H1 (cell line): ENCODE data around the gene CCR1. TPM values are rescaled to one million over a fixed set of nuclear protein-coding genes. Genes with fewer than 3 reads are reported as not detected.

Source experiments
- CTCF ChIA-PET: fragments of 300-600 bp; sonication (Branson Sonifier 250); formaldehyde crosslinking; loops from one replicate; lab custom pipeline; 2021; ENCODE audit not compliant: partially characterized antibody; lab: Charles Lee
- POLR2A ChIA-PET: fragments of 300-600 bp; sonication (Branson Sonifier 250); formaldehyde crosslinking; loops from one replicate; lab custom pipeline; 2021; ENCODE audit warnings: inconsistent platforms; ENCODE audit not compliant: partially characterized antibody; lab: Charles Lee
- DNase-seq, 2 experiments: peaks; one replicate each; pipeline versions ENCODE4 v3.0.0 to v3.0.0-alpha.2; 2010 to 2022; ENCODE audit warnings: low spot score in 2 of 2, low read depth in 1 of 2, mixed read lengths in 1 of 2
- FAIRE-seq: peaks from 2 replicates; lab custom pipeline; 2011; peaks lifted over from hg19 to GRCh38; lab: Jason Lieb, UNC
- H2AFZ ChIP-seq: 2 replicates; pipeline ENCODE4 v1.8.1; 2012; ENCODE audit warnings: low read length, inconsistent platforms
- H2AK5ac ChIP-seq: 2 replicates; pipeline ENCODE4 v1.6.1; 2013; ENCODE audit warnings: low read depth, low read length
- H2BK120ac ChIP-seq: replicated peaks from 2 replicates; pipeline ENCODE3; 2013; ENCODE audit warnings: low read depth, low read length, inconsistent platforms
- H2BK12ac ChIP-seq: 2 replicates; pipeline ENCODE4 v1.6.1; 2013; ENCODE audit warnings: low read depth, low read length
- H2BK15ac ChIP-seq: 2 replicates; pipeline ENCODE4 v1.6.1; 2013; ENCODE audit warnings: low read length
- H2BK20ac ChIP-seq: 2 replicates; pipeline ENCODE4 v1.6.1; 2013; ENCODE audit warnings: low read length
- H2BK5ac ChIP-seq: 2 replicates; pipeline ENCODE4 v1.6.1; 2013; ENCODE audit warnings: low read depth, low read length
- H3K14ac ChIP-seq: 2 replicates; pipeline ENCODE4 v1.6.1; 2013; ENCODE audit warnings: inconsistent platforms; ENCODE audit not compliant: insufficient read length
- H3K18ac ChIP-seq: 2 replicates; pipeline ENCODE4 v1.6.1; 2013; ENCODE audit warnings: low read length; ENCODE audit errors: extremely low read depth
- H3K23ac ChIP-seq: 2 replicates; pipeline ENCODE4 v1.6.1; 2013; ENCODE audit warnings: inconsistent platforms; ENCODE audit not compliant: insufficient read length
- H3K23me2 ChIP-seq: 2 replicates; pipeline ENCODE4 v1.6.1; 2013; ENCODE audit warnings: low read depth, low read length
- H3K27ac ChIP-seq: 2 replicates; pipeline ENCODE4 v1.6.1; 2011; ENCODE audit warnings: low read depth, low read length, inconsistent platforms
- H3K27me3 ChIP-seq, 4 experiments: replicated peaks in 1 of 4; 1 replicate in 1 of 4; 2 replicates in 3 of 4; pipeline versions ENCODE4 v1.6.1 to v1.8.1; 2011 to 2013; ENCODE audit warnings: low read length in 3 of 4, mild to moderate bottlenecking in 3 of 4, inconsistent platforms in 2 of 4, mixed read lengths in 2 of 4, moderate library complexity in 1 of 4; ENCODE audit not compliant: control insufficient read depth in 3 of 4, insufficient read depth in 3 of 4; ENCODE audit errors: extremely low read depth in 1 of 4
- H3K36me3 ChIP-seq, 4 experiments: 2 replicates each; pipeline versions ENCODE4 v1.6.1 to v1.8.1; 2011 to 2013; ENCODE audit warnings: mild to moderate bottlenecking in 4 of 4, low read length in 3 of 4, moderate library complexity in 2 of 4, control low read depth in 1 of 4, inconsistent platforms in 1 of 4; ENCODE audit not compliant: insufficient read depth in 4 of 4, control insufficient read depth in 2 of 4
- H3K4ac ChIP-seq: replicated peaks from 2 replicates; pipeline ENCODE3; 2013; ENCODE audit warnings: low read length, low read depth, mixed read lengths, inconsistent platforms; ENCODE audit not compliant: insufficient read length
- H3K4me1 ChIP-seq, 4 experiments: replicated peaks in 1 of 4; 1 replicate in 1 of 4; 2 replicates in 3 of 4; pipeline versions ENCODE4 v1.6.1 to v1.8.1; 2011 to 2013; ENCODE audit warnings: low read length in 3 of 4, inconsistent platforms in 2 of 4, mixed read lengths in 1 of 4; ENCODE audit not compliant: insufficient read depth in 4 of 4, control insufficient read depth in 3 of 4
- H3K4me2 ChIP-seq, 2 experiments: 2 replicates each; pipeline versions ENCODE4 v1.6.1 to v1.8.1; 2011 to 2013; ENCODE audit warnings: low read depth in 2 of 2, low read length in 2 of 2, control low read depth in 1 of 2, inconsistent platforms in 1 of 2, mild to moderate bottlenecking in 1 of 2; ENCODE audit not compliant: insufficient read depth in 1 of 2
- H3K4me3 ChIP-seq, 4 experiments: fragments of 200-600, 300-600 bp in 1 of 4; sonication (generic), shearing (Covaris generic), sonication (Bioruptor Twin) in 1 of 4; 2 replicates each; pipeline versions ENCODE4 v1.5.1 to v1.8.1; 2011 to 2016; ENCODE audit warnings: low read length in 4 of 4, low read depth in 3 of 4, control low read depth in 2 of 4, inconsistent platforms in 2 of 4, mild to moderate bottlenecking in 2 of 4, mixed read lengths in 1 of 4, moderate library complexity in 1 of 4; ENCODE audit not compliant: insufficient read depth in 2 of 4; ENCODE audit errors: extremely low read depth in 1 of 4
- H3K56ac ChIP-seq: replicated peaks from 2 replicates; pipeline ENCODE3; 2013; ENCODE audit warnings: low read depth, mild to moderate bottlenecking, mixed read lengths, low read length, inconsistent platforms; ENCODE audit not compliant: insufficient read length
- H3K79me1 ChIP-seq: 2 replicates; pipeline ENCODE4 v1.6.1; 2013; ENCODE audit warnings: low read depth, low read length, control low read depth
- H3K79me2 ChIP-seq, 2 experiments: 2 replicates each; pipeline versions ENCODE4 v1.6.1 to v1.8.1; 2012 to 2013; ENCODE audit warnings: low read length in 2 of 2, mild to moderate bottlenecking in 2 of 2, inconsistent platforms in 1 of 2; ENCODE audit not compliant: insufficient read depth in 2 of 2, control insufficient read depth in 1 of 2
- H3K9ac ChIP-seq, 4 experiments: replicated peaks in 1 of 4; 1 replicate in 1 of 4; 2 replicates in 3 of 4; pipeline versions ENCODE4 v1.6.1 to v1.8.1; 2011 to 2013; ENCODE audit warnings: low read depth in 3 of 4, low read length in 3 of 4, control low read depth in 2 of 4, mild to moderate bottlenecking in 2 of 4, moderate library complexity in 2 of 4, inconsistent platforms in 1 of 4; ENCODE audit errors: extremely low read depth in 1 of 4
- H3K9me3 ChIP-seq, 2 experiments: 2 replicates each; pipeline versions ENCODE4 v1.6.1 to v1.8.1; 2012 to 2013; ENCODE audit warnings: mild to moderate bottlenecking in 2 of 2, moderate library complexity in 2 of 2, control low read depth in 1 of 2, inconsistent platforms in 1 of 2, low read depth in 1 of 2, low read length in 1 of 2, mixed read lengths in 1 of 2; ENCODE audit not compliant: insufficient read depth in 2 of 2
- H4K20me1 ChIP-seq, 2 experiments: replicated peaks in 1 of 2; 2 replicates each; pipeline versions ENCODE3 to v1.8.1; 2011 to 2013; ENCODE audit warnings: inconsistent platforms in 2 of 2, low read length in 2 of 2, mild to moderate bottlenecking in 1 of 2; ENCODE audit not compliant: insufficient read depth in 2 of 2, control insufficient read depth in 1 of 2
- H4K5ac ChIP-seq: 2 replicates; pipeline ENCODE4 v1.6.1; 2013; ENCODE audit warnings: low read length, low read depth, mixed read lengths, inconsistent platforms; ENCODE audit not compliant: insufficient read length
- H4K8ac ChIP-seq: 2 replicates; pipeline ENCODE4 v1.8.0; 2013; ENCODE audit warnings: mild to moderate bottlenecking, moderate library complexity, low read length, inconsistent platforms; ENCODE audit not compliant: insufficient read depth; ENCODE audit errors: extremely low read depth
- H4K91ac ChIP-seq: replicated peaks from 2 replicates; pipeline ENCODE3; 2013; ENCODE audit warnings: low read length, mixed read lengths, inconsistent platforms; ENCODE audit not compliant: insufficient read length
- TEAD4 ChIP-seq: IDR thresholded peaks from 2 replicates; pipeline ENCODE4 v1.6.1; 2012; ENCODE audit warnings: low read depth, low read length, inconsistent platforms, mixed read lengths
- WGBS, 2 experiments: shearing (Covaris generic) in 1 of 2; methylation state at CpG; one replicate each; pipeline versions ENCODE4 v1.1.6 to v1.1.7; 2013 to 2015; ENCODE audit warnings: low lambda C conversion rate in 2 of 2, mixed read lengths in 2 of 2, inconsistent platforms in 1 of 2, low coverage in 1 of 2, missing lambda C conversion rate in 1 of 2; ENCODE audit not compliant: insufficient replicate concordance in 2 of 2, insufficient coverage in 1 of 2, insufficient read length in 1 of 2; ENCODE audit errors: extremely low coverage in 1 of 2, missing lambda C conversion rate in 1 of 2; 5-methylcytosine and 5-hydroxymethylcytosine counted together
- polyA plus RNA-seq, 7 experiments: library from polyadenylated mRNA; depleted of rRNA in 3 of 7; stranded (reverse) in 5 of 7; unstranded in 2 of 7; fragments of >200 nt in 5 of 7; fragments of 200-250 nt in 2 of 7; gene quantifications; 1 replicate in 5 of 7; 2 replicates in 1 of 7; 4 replicates in 1 of 7; pipeline versions ENCODE4 v1.2.1 to v1.2.3, GENCODE V29; 2011 to 2013; ENCODE audit warnings: missing spikeins in 2 of 7, mixed read lengths in 2 of 7
- total RNA-seq: library from RNA; stranded (reverse); fragmentation: NEBNext Ultra II Directional; extraction: Animal tissue kit (Norgen Biotek cat#: 25700); gene quantifications from 2 replicates; pipeline ENCODE4 v1.2.1, GENCODE V29; 2021

CCR1 gene
- total and polyA plus RNA-seq, 2 of the 8 experiments (the other 6 are each of a cell fraction or from before 2014, with no cell fraction given): not detected

DNA sequence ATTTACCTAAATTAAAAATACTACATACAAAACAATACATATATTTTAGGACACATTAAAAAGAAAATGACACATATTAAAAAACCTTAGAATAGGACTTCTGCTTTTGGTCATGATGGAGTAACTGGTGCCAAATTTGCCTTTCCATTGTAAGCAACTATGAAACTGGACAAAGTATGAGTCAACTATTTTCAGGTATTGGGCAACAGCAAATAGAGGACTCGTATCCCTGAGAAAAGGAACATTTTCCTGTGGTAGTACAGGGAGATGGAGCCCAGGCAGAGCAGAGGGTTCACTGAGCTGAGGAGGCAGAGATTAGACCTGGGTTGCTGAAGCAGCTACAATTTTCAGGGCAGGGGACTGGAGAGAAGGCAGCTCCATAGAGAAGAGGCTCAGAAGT is 14.7 kb downstream of the CCR1 start:
- Histone ChIP-seq H3K56ac (no peak overlapping the region), H3K4me1 (no peaks in the 10 kb centered on the region), H3K18ac (no peak overlapping the region), H4K8ac (no peak overlapping the region), H3K14ac (no peak overlapping the region), H4K5ac (no peak overlapping the region), H3K27ac (no peak overlapping the region), H3K27me3 (no peaks in the 10 kb centered on the region), H2AFZ (no peak overlapping the region), H3K23me2 (no peaks in the 10 kb centered on the region), H3K9ac (no peak overlapping the region), H2BK12ac (no peak overlapping the region), H3K4ac (no peak overlapping the region), H2BK15ac (no peak overlapping the region), H2AK5ac (no peak overlapping the region), H3K4me3 (no peak overlapping the region), H2BK5ac (no peak overlapping the region), H3K36me3 (no peaks in the 10 kb centered on the region), H2BK20ac (no peak overlapping the region), H3K9me3 (peaks cover 9 to 16% of the 10 kb centered on the region in 2 experiments; a peak in 3 of 4 replicates), H4K91ac (no peak overlapping the region), H4K20me1 (no peaks in the 10 kb centered on the region), H3K79me1 (no peaks in the 10 kb centered on the region), H3K4me2 (no peak overlapping the region), H2BK120ac (no peak overlapping the region), H3K23ac (no peak overlapping the region), H3K79me2 (no peaks in the 10 kb centered on the region)
- no peak for FAIRE-seq
- 86% methylated on average over 1 of the region's 1 CpG; no CpG with 5 or more reads in 1 of the 2 experiments for WGBS, 2 experiments
- no peak for DNase-seq
- ChIA-PET CTCF (interaction anchor here (0.6 to 1.9 kb wide), 3 partner anchors 15 to 107 kb away, joined by 3 to 10 read pairs (median 3); partner anchors contain the start of gene CCR1), POLR2A (no interaction called here)
- TF ChIP-seq TEAD4: no peak
